HEK293T (cell line): ENCODE data around the gene CLSTN3.

Experiments used
- ARNT ChIP-seq: fragments of 450-650 bp; IDR thresholded peaks from 2 replicates; pipeline ENCODE4 v1.6.1; 2017; ENCODE audit warnings: mild to moderate bottlenecking
- BHLHE40 ChIP-seq: fragments of 450-650 bp; IDR thresholded peaks from 2 replicates; pipeline ENCODE4 v1.6.1; 2016; ENCODE audit warnings: mild to moderate bottlenecking, moderate library complexity, borderline replicate concordance
- ELF4 ChIP-seq: fragments of 450-650 bp; IDR thresholded peaks from 2 replicates; pipeline ENCODE4 v1.6.1; 2017; ENCODE audit warnings: antibody characterized with exemption
- FOXA1 ChIP-seq: fragments of 450-650 bp; IDR thresholded peaks from 2 replicates; pipeline ENCODE4 v1.6.1; 2016; ENCODE audit warnings: mild to moderate bottlenecking
- FOXK2 ChIP-seq: fragments of 450-650 bp; IDR thresholded peaks from 2 replicates; pipeline ENCODE4 v1.6.1; 2016; ENCODE audit warnings: mild to moderate bottlenecking
- FOXM1 ChIP-seq: fragments of 450-650 bp; IDR thresholded peaks from 2 replicates; pipeline ENCODE4 v1.6.1; 2017; ENCODE audit warnings: mild to moderate bottlenecking, borderline replicate concordance
- HDGF ChIP-seq: fragments of 450-650 bp; IDR thresholded peaks from 2 replicates; pipeline ENCODE4 v1.6.1; 2017; ENCODE audit warnings: antibody characterized with exemption, borderline replicate concordance
- PKNOX1 ChIP-seq: fragments of 450-650 bp; IDR thresholded peaks from 2 replicates; pipeline ENCODE4 v1.6.1; 2016
- SP1 ChIP-seq: fragments of 450-650 bp; IDR thresholded peaks from 2 replicates; pipeline ENCODE4 v1.6.1; 2017
- ZNF384 ChIP-seq: fragments of 450-650 bp; IDR thresholded peaks from 2 replicates; pipeline ENCODE4 v1.6.1; 2016

- TF ChIP-seq ELF4 (no peak), PKNOX1 (no peak), BHLHE40 (no peak), ZNF384 (no peak), HDGF (no peak), SP1 (no peak), FOXM1 (no peak), ARNT (no peak), FOXK2 (no peak), FOXA1 (no peak)
These were observed 74.9 kb downstream of the CLSTN3 start for GRCh38 chr12:7205091-7205490.
